Measurements from ENCODE around the gene CCDC43.
"Not testable (repeated sequence)": the region's sequence is repeated elsewhere in the genome, so short reads cannot be mapped to it uniquely, and the experiment has no call there.

The CCDC43 gene

GRCh38 chr17:44666006-44666405 lies 23.6 kb downstream of the CCDC43 start:
- no peak for DNase-seq

GRCh38 chr17:44664867-44665266 lies 24.7 kb downstream of the CCDC43 start:
- no peak for DNase-seq

GRCh38 chr17:44663095-44663494 lies 26.5 kb downstream of the CCDC43 start:
- no peak for DNase-seq

GRCh38 chr17:44661835-44662234 lies 27.7 kb downstream of the CCDC43 start:
- no peak for DNase-seq

- DNase-seq: no peak
These were observed 33.4 kb downstream of the CCDC43 start, which contains the start of gene MEIOC for GRCh38 chr17:44655983-44656710. TSS of gene MEIOC (plus strand) at chr17:44656468. CDS start at chr17:44656614, 146 bp downstream.

- DNase-seq: no peak
These were observed 35.6 kb downstream of the CCDC43 start for GRCh38 chr17:44653954-44654353.

- no peak for DNase-seq
These were observed 36.2 kb downstream of the CCDC43 start for GRCh38 chr17:44653384-44653783.

- DNase-seq: no peak
These were observed 36.8 kb downstream of the CCDC43 start for GRCh38 chr17:44652727-44653126.

GRCh38 chr17:44651228-44651627 lies 38.3 kb downstream of the CCDC43 start:
- no peak for DNase-seq

- DNase-seq: no peak
These were observed 40.6 kb downstream of the CCDC43 start for GRCh38 chr17:44648963-44649362.

GRCh38 chr17:44647736-44648135 lies 41.8 kb downstream of the CCDC43 start:
- DNase-seq: no peak

- DNase-seq: no peak
These were observed 43.3 kb downstream of the CCDC43 start for GRCh38 chr17:44646280-44646679.

- no peak for DNase-seq
These were observed 44.2 kb downstream of the CCDC43 start for GRCh38 chr17:44645341-44645740.

GRCh38 chr17:44642834-44643233 lies 46.7 kb downstream of the CCDC43 start:
- DNase-seq: no peak

- DNase-seq: no peak
These were observed 52.5 kb downstream of the CCDC43 start for GRCh38 chr17:44637066-44637465.

GRCh38 chr17:44636562-44636961 lies 53.0 kb downstream of the CCDC43 start:
- no peak for DNase-seq

GRCh38 chr17:44634401-44634800 lies 55.2 kb downstream of the CCDC43 start:
- DNase-seq: not testable (repeated sequence)

GRCh38 chr17:44633998-44634397 lies 55.6 kb downstream of the CCDC43 start:
- no peak for DNase-seq

- DNase-seq: no peak
These were observed 58.9 kb downstream of the CCDC43 start for GRCh38 chr17:44630703-44631102.

GRCh38 chr17:44629314-44629713 lies 60.3 kb downstream of the CCDC43 start:
- DNase-seq: no peak

- no peak for DNase-seq
These were observed 61.1 kb downstream of the CCDC43 start for GRCh38 chr17:44628243-44629188.

- no peak for DNase-seq
These were observed 61.9 kb downstream of the CCDC43 start for GRCh38 chr17:44627513-44628242.
